Keratinocyte (primary cell): ENCODE measurements around the gene CCDC71L. TPM values are rescaled to one million over a fixed set of nuclear protein-coding genes. Genes with fewer than 3 reads are reported as not detected.
"Not testable (repeated sequence)": the region's sequence is repeated elsewhere in the genome, so short reads cannot be mapped to it uniquely, and the experiment has no call there.

ENCODE experiments used
- DNase-seq: peaks from one replicate; pipeline ENCODE4 v3.0.0-alpha.2; 2011; ENCODE audit warnings: low read depth, missing footprints, low spot score
- FAIRE-seq: peaks from 2 replicates; lab custom pipeline; 2011; peaks lifted over from hg19 to GRCh38; lab: Jason Lieb, UNC
- H2AFZ ChIP-seq: 2 replicates; pipeline ENCODE4 v1.6.0; 2012; ENCODE audit warnings: low read length, control low read depth, inconsistent platforms; ENCODE audit not compliant: control insufficient read depth
- H3K27ac ChIP-seq: 2 replicates; pipeline ENCODE4 v1.5.1; 2011; ENCODE audit warnings: low read length; ENCODE audit not compliant: control insufficient read depth, insufficient read depth
- H3K27me3 ChIP-seq: 3 replicates; pipeline ENCODE4 v1.6.0; 2011; ENCODE audit warnings: low read length; ENCODE audit not compliant: control insufficient read depth, insufficient read depth; ENCODE audit errors: extremely low read depth
- H3K36me3 ChIP-seq, 2 experiments: 2 replicates in 1 of 2; 3 replicates in 1 of 2; pipeline ENCODE4 v1.5.1; 2011; ENCODE audit warnings: low read length in 2 of 2, mild to moderate bottlenecking in 1 of 2; ENCODE audit not compliant: control insufficient read depth in 2 of 2, insufficient read depth in 2 of 2; ENCODE audit errors: extremely low read depth in 1 of 2
- H3K4me1 ChIP-seq: 3 replicates; pipeline ENCODE4 v1.5.1; 2011; ENCODE audit warnings: low read length; ENCODE audit not compliant: control insufficient read depth, insufficient read depth; ENCODE audit errors: extremely low read depth
- H3K4me2 ChIP-seq: 3 replicates; pipeline ENCODE4 v1.6.0; 2011; ENCODE audit warnings: low read depth, low read length; ENCODE audit not compliant: control insufficient read depth, insufficient read depth; ENCODE audit errors: extremely low read depth
- H3K4me3 ChIP-seq, 3 experiments: fragments of 200-600 bp in 1 of 3; sonication (generic) in 1 of 3; 2 replicates in 2 of 3; 3 replicates in 1 of 3; pipeline ENCODE4 v1.5.1; 2011 to 2016; ENCODE audit warnings: low read length in 3 of 3, mild to moderate bottlenecking in 3 of 3, control low read depth in 2 of 3, inconsistent platforms in 1 of 3, low read depth in 1 of 3, mixed read lengths in 1 of 3, mixed run types in 1 of 3, moderate library complexity in 1 of 3; ENCODE audit not compliant: control insufficient read depth in 2 of 3, insufficient read depth in 2 of 3; ENCODE audit errors: extremely low read depth in 1 of 3
- H3K79me2 ChIP-seq: 2 replicates; pipeline ENCODE4 v1.6.0; 2012; ENCODE audit warnings: low read length; ENCODE audit not compliant: control insufficient read depth, insufficient read depth
- H3K9ac ChIP-seq: 3 replicates; pipeline ENCODE4 v1.6.0; 2011; ENCODE audit warnings: low read length; ENCODE audit not compliant: control insufficient read depth, insufficient read depth; ENCODE audit errors: extremely low read depth
- H3K9me1 ChIP-seq: 3 replicates; pipeline ENCODE4 v1.6.0; 2011; ENCODE audit warnings: low read length; ENCODE audit not compliant: control insufficient read depth, insufficient read depth; ENCODE audit errors: extremely low read depth
- H3K9me3 ChIP-seq: 2 replicates; pipeline ENCODE4 v1.5.1; 2012; ENCODE audit warnings: low read depth, low read length; ENCODE audit not compliant: control insufficient read depth
- H4K20me1 ChIP-seq: 3 replicates; pipeline ENCODE4 v1.6.0; 2011; ENCODE audit warnings: low read length; ENCODE audit not compliant: control insufficient read depth, insufficient read depth; ENCODE audit errors: extremely low read depth
- CTCF ChIP-seq, 3 experiments: IDR thresholded peaks in 1 of 3; conservative IDR thresholded peaks in 1 of 3; optimal IDR thresholded peaks in 1 of 3; 2 replicates in 2 of 3; 3 replicates in 1 of 3; pipeline versions ENCODE3 to v1.5.1; 2011; ENCODE audit warnings: low read length in 3 of 3, mild to moderate bottlenecking in 3 of 3, moderate library complexity in 2 of 3, control low read depth in 1 of 3, inconsistent platforms in 1 of 3; ENCODE audit not compliant: insufficient read depth in 2 of 3; ENCODE audit errors: extremely low read depth in 1 of 3
- EZH2 ChIP-seq: IDR thresholded peaks from one replicate; pipeline ENCODE4 v1.6.1; 2012; ENCODE audit warnings: inconsistent platforms, mild to moderate bottlenecking, low read length, moderate library complexity
- dilution Hi-C: fragments of 300-500 bp; cut with MboI; formaldehyde crosslinking; loops from one replicate; pipeline ENCODE4 v1.7.0; 2020; ENCODE audit warnings: low sequenced_read_pairs; ENCODE audit not compliant: extremely low pct_ligation_motif_present
- polyA plus RNA-seq, 5 experiments: library from polyadenylated mRNA; depleted of rRNA in 3 of 5; stranded (reverse) in 3 of 5; stranded (forward) in 1 of 5; unstranded in 1 of 5; fragments of >200 nt; gene quantifications; 1 replicate in 1 of 5; 2 replicates in 3 of 5; 3 replicates in 1 of 5; pipeline versions ENCODE4 v1.2.1 to v1.2.3, GENCODE V29; 2011 to 2012; ENCODE audit warnings: missing spikeins in 2 of 5, low read depth in 1 of 5, low replicate concordance in 1 of 5

The CCDC71L gene
- polyA plus RNA-seq, 1 donor (not counting 4 experiments of a cell fraction or from before 2014, with no cell fraction given) = 10.6 TPM

GRCh38 chr7:106692450-106693051 lies 31.6 kb upstream of the CCDC71L start:
- Histone ChIP-seq H4K20me1 (no peaks in the 10 kb centered on the region), H3K9ac (no peak overlapping the region), H2AFZ (no peak overlapping the region), H3K27me3 (no peaks in the 10 kb centered on the region), H3K4me3 (no peak overlapping the region), H3K4me2 (no peak overlapping the region), H3K4me1 (no peaks in the 10 kb centered on the region), H3K27ac (no peak overlapping the region), H3K9me1 (no peaks in the 10 kb centered on the region), H3K9me3 (no peaks in the 10 kb centered on the region), H3K79me2 (no peaks in the 10 kb centered on the region), H3K36me3 (no peaks in the 10 kb centered on the region)
- DNase-seq (no peak), FAIRE-seq (no peak)
- TF ChIP-seq EZH2 (no peak), CTCF (optimal IDR thresholded peaks at IDR 0.05 in 1 of 3, IDR thresholded peaks at IDR 0.05 in 1 of 3, conservative IDR thresholded peaks at IDR 0.05 in 1 of 3; ENCODE audit: extremely low read depth in 1 of 3, insufficient read depth in 2 of 3, low read length in 3 of 3) (no peak)
- dilution Hi-C loops = no loop called here

- DNase-seq, H2AFZ ChIP-seq, H3K79me2 ChIP-seq, H3K9ac ChIP-seq, H3K27ac ChIP-seq, H3K4me2 ChIP-seq, H3K27me3 ChIP-seq, H4K20me1 ChIP-seq, H3K36me3 ChIP-seq, H3K4me1 ChIP-seq, H3K4me3 ChIP-seq, H3K9me1 ChIP-seq, FAIRE-seq, dilution Hi-C loops, H3K9me3 ChIP-seq: not testable (repeated sequence)
These were observed 27.2 kb upstream of the CCDC71L start for GRCh38 chr7:106688161-106688560.

- no peaks in the 10 kb centered on the region for H4K20me1 ChIP-seq
- no peak overlapping the region for H2AFZ ChIP-seq
- FAIRE-seq = no peak
- no peak overlapping the region for H3K4me2 ChIP-seq
- H3K4me1 ChIP-seq = peaks cover 3% of the 10 kb centered on the region
- H3K9me1 ChIP-seq = no peaks in the 10 kb centered on the region
- dilution Hi-C loops = no loop called here
- no peak overlapping the region for H3K4me3 ChIP-seq
- H3K27me3 ChIP-seq = no peaks in the 10 kb centered on the region
- no peaks in the 10 kb centered on the region for H3K36me3 ChIP-seq
- H3K27ac ChIP-seq = no peak overlapping the region
- H3K9me3 ChIP-seq = no peaks in the 10 kb centered on the region
- DNase-seq = no peak
- H3K79me2 ChIP-seq = no peaks in the 10 kb centered on the region
- H3K9ac ChIP-seq = no peak overlapping the region
- TF ChIP-seq EZH2 (no peak), CTCF (optimal IDR thresholded peaks at IDR 0.05 in 1 of 3, IDR thresholded peaks at IDR 0.05 in 1 of 3, conservative IDR thresholded peaks at IDR 0.05 in 1 of 3; ENCODE audit: extremely low read depth in 1 of 3, insufficient read depth in 2 of 3, low read length in 3 of 3) (no peak)
These were observed 23.0 kb upstream of the CCDC71L start for GRCh38 chr7:106683941-106684340.
